RWPE2 (cell line): ENCODE data around the gene BRSK2.

Source experiments
- ATAC-seq: fragments of 200-7000 bp; cut with Tn5 transposase; 3 replicates; pipeline ENCODE4 v1.9.1; 2021; ENCODE audit warnings: low read depth
- DNase-seq: peaks from one replicate; pipeline ENCODE4 v3.0.0-alpha.2; 2020; ENCODE audit warnings: low spot score
- H3K27ac ChIP-seq: fragments of 450-650 bp; 2 replicates; pipeline ENCODE4 v1.5.1; 2017; ENCODE audit warnings: mild to moderate bottlenecking; ENCODE audit not compliant: poor library complexity, severe bottlenecking
- H3K27me3 ChIP-seq: fragments of 250-450 bp; sonication (Bioruptor Pico); 2 replicates; pipeline ENCODE4 v1.5.1; 2021; ENCODE audit warnings: mild to moderate bottlenecking, moderate library complexity; ENCODE audit not compliant: insufficient read depth, poor library complexity, severe bottlenecking
- H3K36me3 ChIP-seq: fragments of 250-450 bp; sonication (Bioruptor Pico); 2 replicates; pipeline ENCODE4 v1.5.1; 2020; ENCODE audit warnings: low read depth, mild to moderate bottlenecking, moderate library complexity
- H3K4me1 ChIP-seq: fragments of 250-450 bp; sonication (Bioruptor Pico); 2 replicates; pipeline ENCODE4 v1.5.1; 2021; ENCODE audit warnings: mild to moderate bottlenecking, moderate library complexity; ENCODE audit not compliant: insufficient read depth, poor library complexity, severe bottlenecking
- H3K4me3 ChIP-seq: fragments of 250-450 bp; sonication (Bioruptor Pico); 2 replicates; pipeline ENCODE4 v1.5.1; 2021; ENCODE audit warnings: mild to moderate bottlenecking, moderate library complexity; ENCODE audit not compliant: severe bottlenecking
- H3K9me3 ChIP-seq: fragments of 250-450 bp; sonication (Bioruptor Pico); 2 replicates; pipeline ENCODE4 v1.5.1; 2021; ENCODE audit warnings: mild to moderate bottlenecking, moderate library complexity; ENCODE audit not compliant: severe bottlenecking
- CTCF ChIP-seq: fragments of 450-650 bp; IDR thresholded peaks from one replicate; pipeline ENCODE4 v1.5.1; 2017; ENCODE audit warnings: mild to moderate bottlenecking, moderate library complexity; ENCODE audit not compliant: poor library complexity, severe bottlenecking

Gene BRSK2

GRCh38 chr11:1472180-1473005, 82.7 kb downstream of the BRSK2 start:
- DNase-seq (no peak), ATAC-seq (no peak)
- no peaks in the 10 kb centered on the region for H3K36me3 ChIP-seq
- no peak for TF ChIP-seq CTCF
- no peak overlapping the region for H3K27ac ChIP-seq
- no peaks in the 10 kb centered on the region for H3K9me3 ChIP-seq
- H3K4me3 ChIP-seq: no peak overlapping the region
- no peaks in the 10 kb centered on the region for H3K27me3 ChIP-seq
- no peaks in the 10 kb centered on the region for H3K4me1 ChIP-seq

GRCh38 chr11:1473011-1473628, 83.4 kb downstream of the BRSK2 start:
- Histone ChIP-seq H3K4me3 (no peak overlapping the region), H3K4me1 (no peaks in the 10 kb centered on the region), H3K27me3 (no peaks in the 10 kb centered on the region), H3K36me3 (no peaks in the 10 kb centered on the region), H3K27ac (no peak overlapping the region), H3K9me3 (no peaks in the 10 kb centered on the region)
- no peak for ATAC-seq
- DNase-seq: no peak
- TF ChIP-seq CTCF: no peak

- no peak overlapping the region for H3K4me3 ChIP-seq
- H3K36me3 ChIP-seq: no peaks in the 10 kb centered on the region; the same call in 1 of the 2 replicates
- DNase-seq: no peak
- no peak overlapping the region for H3K27ac ChIP-seq
- no peaks in the 10 kb centered on the region for H3K9me3 ChIP-seq
- H3K4me1 ChIP-seq: no peaks in the 10 kb centered on the region
- no peak for ATAC-seq
- TF ChIP-seq CTCF: no peak
- no peaks in the 10 kb centered on the region for H3K27me3 ChIP-seq
These were observed 84.1 kb downstream of the BRSK2 start for GRCh38 chr11:1473786-1474185.

GRCh38 chr11:1475841-1476240, 86.1 kb downstream of the BRSK2 start:
- Histone ChIP-seq H3K9me3 (no peaks in the 10 kb centered on the region), H3K27me3 (no peaks in the 10 kb centered on the region), H3K4me1 (no peaks in the 10 kb centered on the region), H3K36me3 (no peaks in the 10 kb centered on the region; the same call in 1 of the 2 replicates), H3K27ac (no peak overlapping the region), H3K4me3 (no peak overlapping the region)
- no peak for TF ChIP-seq CTCF
- DNase-seq (no peak), ATAC-seq (no peak)
